Stimulated activated CD8-positive, alpha-beta memory T cell treated with anti-CD3 and anti-CD28 coated beads, Interleukin-15, amount 100 ng/mL, for 1 hour (primary cell): ENCODE data around the gene SLC20A1.

Source experiments
- DNase-seq: peaks from one replicate; pipeline ENCODE4 v3.0.0-alpha.2; 2020; ENCODE audit warnings: low read depth

SLC20A1 gene

DNA sequence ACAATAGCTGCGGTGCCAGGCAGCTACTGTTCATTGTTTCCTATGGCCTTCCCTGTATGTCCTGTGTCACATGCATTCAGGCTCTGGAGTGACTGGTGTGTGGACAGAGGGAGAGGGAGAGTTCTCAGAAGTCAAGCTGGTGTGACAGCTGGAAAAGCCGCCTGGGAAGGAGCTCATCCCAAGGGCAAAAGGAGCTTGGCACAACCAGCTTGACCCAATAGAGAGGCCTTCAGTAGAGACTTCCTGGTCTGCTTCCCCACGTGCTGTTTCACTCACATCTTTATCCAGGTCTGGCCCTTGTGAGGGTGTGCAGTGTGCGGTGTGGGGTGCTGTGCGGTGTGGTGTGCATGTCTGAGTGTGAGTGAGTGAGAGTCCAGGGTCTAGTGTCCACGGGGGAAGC is 64.0 kb downstream of the SLC20A1 start:
- no peak for DNase-seq

DNA sequence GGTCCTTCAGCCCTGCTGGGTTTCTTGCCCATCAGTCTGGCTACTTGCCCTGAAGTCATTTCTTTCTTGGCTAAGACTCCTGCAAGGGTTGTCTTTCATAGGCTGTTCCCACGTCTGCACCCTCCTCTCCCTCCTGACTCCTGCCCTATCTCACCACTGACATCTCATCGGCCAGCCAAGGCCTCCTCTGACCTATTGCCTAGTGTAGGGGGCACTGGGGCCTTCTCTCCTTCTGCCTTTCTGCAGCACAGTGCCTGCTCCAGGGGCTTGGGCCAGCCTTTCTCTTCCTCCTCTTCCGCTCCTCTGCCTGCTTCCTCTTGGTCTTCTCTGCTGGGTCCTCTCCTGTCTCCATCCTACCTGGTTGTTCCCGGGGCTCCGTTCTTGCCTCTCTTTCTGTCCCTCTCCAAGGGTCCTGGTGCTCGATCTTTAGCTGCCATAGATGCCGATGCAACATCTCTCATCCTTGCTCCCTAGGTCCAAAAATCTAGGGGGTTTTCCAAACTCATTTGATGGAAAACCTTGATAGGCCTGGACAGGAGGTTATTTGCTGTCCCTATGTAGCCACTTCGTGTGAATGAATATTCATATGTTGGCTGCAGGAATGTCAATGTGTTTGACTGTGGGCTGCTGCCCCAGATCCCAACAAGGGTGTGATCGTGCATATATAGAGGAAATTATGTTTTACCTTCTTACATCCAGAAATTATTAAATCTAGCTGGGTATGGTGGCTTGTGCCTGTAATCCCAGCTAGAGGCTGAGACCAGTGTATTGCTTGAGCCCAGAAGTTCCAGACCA is 65.4 kb downstream of the SLC20A1 start:
- DNase-seq, result no peak

DNA sequence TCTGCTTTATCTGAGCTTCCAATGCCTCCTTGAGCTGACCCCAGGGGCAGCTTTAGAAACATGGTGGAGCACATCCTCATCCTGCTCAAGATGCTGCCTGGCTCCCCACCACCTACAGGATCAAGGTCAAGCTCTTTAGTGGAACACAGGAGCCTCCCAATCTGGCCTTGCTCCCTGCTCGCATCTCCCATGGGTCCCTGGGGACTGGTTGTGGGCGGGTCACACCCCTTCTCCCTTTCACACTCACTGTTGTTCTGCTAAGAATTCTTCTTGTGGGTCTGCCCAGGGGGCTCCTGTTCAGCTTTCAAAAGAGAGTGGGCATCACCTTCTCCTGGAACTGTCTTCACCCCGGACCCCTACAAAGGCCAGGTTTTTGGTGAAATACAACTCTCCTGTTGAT is 66.7 kb downstream of the SLC20A1 start:
- no peak for DNase-seq

DNA sequence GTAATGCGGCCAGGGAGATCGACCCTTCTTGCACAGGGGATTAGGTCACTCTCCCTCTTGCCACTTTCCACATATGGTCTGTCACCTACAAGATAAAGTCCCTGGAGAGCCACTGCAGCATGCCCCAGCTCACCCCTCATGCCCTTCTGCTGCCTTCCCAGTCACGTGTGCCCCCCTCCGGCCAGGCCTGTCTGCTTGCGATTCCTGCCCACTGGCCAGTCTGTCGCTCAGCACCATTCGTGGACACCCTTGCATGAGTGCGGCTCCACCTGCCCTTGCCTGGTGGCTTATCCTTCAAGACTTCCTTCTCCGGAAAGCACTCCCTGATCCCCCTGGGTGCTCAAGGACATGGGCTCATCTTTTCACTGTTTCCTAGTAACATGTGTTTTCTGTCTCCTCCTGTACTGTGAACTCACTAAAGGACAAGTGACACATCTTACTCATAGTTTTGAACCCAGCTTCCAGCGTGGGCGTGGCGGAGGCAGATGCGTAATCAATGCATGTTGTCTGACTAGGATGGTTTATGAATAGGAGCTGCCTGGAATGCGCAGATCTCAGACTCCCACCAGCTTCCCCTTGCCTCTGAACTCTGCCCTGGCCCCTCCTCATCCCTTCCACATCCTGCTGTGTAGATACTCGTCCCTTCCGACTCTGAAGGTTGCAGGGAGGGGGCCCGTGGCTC is 67.3 kb downstream of the SLC20A1 start:
- no peak for DNase-seq
